Ovary (tissue), 9 donors: ENCODE data around the gene SZT2. TPM values are rescaled to one million over a fixed set of nuclear protein-coding genes. Genes with fewer than 3 reads are reported as not detected.

Experiments
- DNase-seq, 5 donors: peaks; one replicate each; pipeline ENCODE4 v3.0.0-alpha.2; 2019 to 2020
- H3K27ac ChIP-seq, 2 donors: fragments of 200-600 bp; one replicate each; pipeline versions ENCODE4 v1.5.1 to v1.8.0; 2019 to 2022
- H3K27me3 ChIP-seq: fragments of 200-600 bp; one replicate; pipeline ENCODE4 v1.8.0; 2022
- H3K36me3 ChIP-seq: fragments of 200-600 bp; sonication (generic); one replicate; pipeline ENCODE4 v1.5.1; 2019
- H3K4me1 ChIP-seq: one replicate; pipeline ENCODE4 v1.8.1; 2013; ENCODE audit warnings: mild to moderate bottlenecking, moderate library complexity; ENCODE audit not compliant: insufficient read depth
- H3K4me3 ChIP-seq: fragments of 200-600 bp; sonication (generic); one replicate; pipeline ENCODE4 v1.5.1; 2017
- H3K9me3 ChIP-seq, 2 donors: fragments of 200-600 bp in 1 of 2; sonication (generic) in 1 of 2; one replicate each; pipeline versions ENCODE4 v1.5.1 to v1.8.1; 2013 to 2019; ENCODE audit warnings: mild to moderate bottlenecking in 1 of 2, moderate library complexity in 1 of 2
- CTCF ChIP-seq, 3 donors: fragments of 450-650 bp in 2 of 3; fragments of 200-600 bp in 1 of 3; IDR thresholded peaks; one replicate each; pipeline versions ENCODE4 v1.5.1 to v1.8.0; 2016 to 2022; ENCODE audit warnings: antibody characterized with exemption in 3 of 3, mild to moderate bottlenecking in 1 of 3
- EP300 ChIP-seq: sonication (generic); formaldehyde crosslinking; IDR thresholded peaks from one replicate; pipeline ENCODE4 v1.6.1; 2017; ENCODE audit warnings: antibody characterized with exemption
- POLR2A ChIP-seq: fragments of 450-650 bp; IDR thresholded peaks from one replicate; pipeline ENCODE4 v1.6.1; 2017; ENCODE audit warnings: antibody characterized with exemption, mild to moderate bottlenecking, moderate library complexity
- WGBS, 3 donors: extraction: QIAGEN DNeasy Blood & Tissue Kit in 1 of 3; methylation state at CpG; one replicate each; pipeline versions ENCODE4 v1.1.5 to v1.1.7; 2013 to 2017; 5-methylcytosine and 5-hydroxymethylcytosine counted together
- intact Hi-C, 4 donors: fragments of 100-400 bp; cut with DNase I; formaldehyde crosslinking; loops; one replicate each; pipeline versions ENCODE4 v1.11.0 to v1.15.1; 2022 to 2023
- polyA plus RNA-seq, 2 donors: library from polyadenylated mRNA; stranded (reverse); fragments of 200-250 nt in 1 of 2; fragments of 350-450 nt in 1 of 2; fragmentation: Illumina TruSeq in 1 of 2; extraction: RNeasy Lipid Tissue Mini Kit (QIAGEN cat#74804) in 1 of 2; gene quantifications; one replicate each; pipeline ENCODE4 v1.2.3, GENCODE V29; 2013 to 2014
- total RNA-seq, 7 donors: library from RNA; depleted of rRNA in 2 of 7; stranded (reverse); fragments of >200 nt in 2 of 7; fragmentation: NEBNext Ultra II Directional in 3 of 7; extraction: Animal tissue kit (Norgen Biotek cat#: 25700) in 3 of 7; gene quantifications; one replicate each; pipeline versions ENCODE4 v1.1.0 to v1.2.4, GENCODE V29; 2016 to 2023
- donor health status: DM: no; HTN: no; CAD: no; lungs with moderate emphysema.
- donor health status: DM: no; HTN: no; CAD: no.
- donor health status: Bipolar disorder and iron deficiency.
- donor health status: DM: yes; HTN: yes; CAD: no.
- donor health status: DM: no; HTN: no; CAD: no.
- donor health status: DM: yes; HTN: yes; CAD: no.

Gene SZT2
- total and polyA plus RNA-seq, 9 donors = 16.8 to 89.3 (median 49.8) TPM

GRCh38 chr1:43346636-43347035, 43.1 kb upstream of the SZT2 start:
- TF ChIP-seq POLR2A (no peak), CTCF (IDR thresholded peaks at IDR 0.05) (no peak), EP300 (no peak)
- H3K27ac ChIP-seq = no peak overlapping the region
- H3K36me3 ChIP-seq = no peaks in the 10 kb centered on the region
- H3K4me3 ChIP-seq = no peak overlapping the region
- no peak for DNase-seq
- no peaks in the 10 kb centered on the region for H3K27me3 ChIP-seq
- H3K9me3 ChIP-seq = no peaks in the 10 kb centered on the region
- WGBS, 3 donors = 89 to 91% (median 89%) methylated on average over 5 of the region's 5 CpGs
- peaks cover 3% of the 10 kb centered on the region for H3K4me1 ChIP-seq
- intact Hi-C loops = no loop called here

- DNase-seq = no peak
- no peaks in the 10 kb centered on the region for H3K36me3 ChIP-seq
- peak overlapping the region; percentile 56 for H3K4me3 ChIP-seq
- TF ChIP-seq CTCF (IDR thresholded peaks at IDR 0.05) = no peak
- no peak for TF ChIP-seq POLR2A
- no peak for TF ChIP-seq EP300
- H3K4me1 ChIP-seq = peaks cover 3% of the 10 kb centered on the region
- intact Hi-C loops = no loop called here
- WGBS, 3 donors = 7 to 16% (median 10%) methylated on average over 21 to 22 of the region's 22 CpGs
- H3K27me3 ChIP-seq = no peaks in the 10 kb centered on the region
- peak overlapping the region; percentile 23 to 75 for H3K27ac ChIP-seq
- no peaks in the 10 kb centered on the region for H3K9me3 ChIP-seq
Measured at GRCh38 chr1:43348343-43348808, 41.3 kb upstream of the SZT2 start.

GRCh38 chr1:43348809-43349593, 40.7 kb upstream of the SZT2 start:
- no peaks in the 10 kb centered on the region for H3K27me3 ChIP-seq
- H3K36me3 ChIP-seq = no peaks in the 10 kb centered on the region
- no peak for TF ChIP-seq EP300
- TF ChIP-seq CTCF (IDR thresholded peaks at IDR 0.05) = no peak
- peak; percentile 9 for TF ChIP-seq POLR2A
- WGBS, 3 donors = 1 to 3% (median 3%) methylated on average over 62 to 72 of the region's 72 CpGs
- peak; percentile 75 to 89 (median 85) for DNase-seq
- H3K9me3 ChIP-seq = no peaks in the 10 kb centered on the region
- peak overlapping the region; percentile 56 for H3K4me3 ChIP-seq
- intact Hi-C loops = no loop called here
- H3K4me1 ChIP-seq = peaks cover 3% of the 10 kb centered on the region
- H3K27ac ChIP-seq = peak overlapping the region; percentile 23 to 75

GRCh38 chr1:43349594-43350306, 39.9 kb upstream of the SZT2 start:
- DNase-seq = no peak
- Histone ChIP-seq H3K4me3 (peak overlapping the region; percentile 56), H3K9me3 (no peaks in the 10 kb centered on the region), H3K4me1 (peaks cover 2% of the 10 kb centered on the region), H3K36me3 (no peaks in the 10 kb centered on the region), H3K27ac (peak overlapping the region; percentile 23 to 75), H3K27me3 (no peaks in the 10 kb centered on the region)
- intact Hi-C loops = no loop called here
- WGBS, 3 donors = 46 to 48% (median 47%) methylated on average over 11 of the region's 11 CpGs
- no peak for TF ChIP-seq EP300
- TF ChIP-seq CTCF (IDR thresholded peaks at IDR 0.05) = no peak
- no peak for TF ChIP-seq POLR2A
